ENCODE measurements around the gene APBA1. TPM values are rescaled to one million over a fixed set of nuclear protein-coding genes. Genes with fewer than 3 reads are reported as not detected.
A peak's percentile ranks its signal among the peaks of the same experiment; 100 is the strongest.

Gene APBA1
- total RNA-seq, result 1 to 10 TPM; 1.7 to 5.7 (median 3.0) TPM
- under 1 TPM; 0.66 to 0.67 TPM for polyA plus RNA-seq
- long read RNA-seq, donor 1, result 0 reads
- long read RNA-seq, donor 2, partial matches to known transcripts, result 0 of 1 reads
- long read RNA-seq, donor 2, other reads (novel, unspliced or antisense), result 1 of 1 reads
- long read RNA-seq, donor 3, result 0 reads

DNA sequence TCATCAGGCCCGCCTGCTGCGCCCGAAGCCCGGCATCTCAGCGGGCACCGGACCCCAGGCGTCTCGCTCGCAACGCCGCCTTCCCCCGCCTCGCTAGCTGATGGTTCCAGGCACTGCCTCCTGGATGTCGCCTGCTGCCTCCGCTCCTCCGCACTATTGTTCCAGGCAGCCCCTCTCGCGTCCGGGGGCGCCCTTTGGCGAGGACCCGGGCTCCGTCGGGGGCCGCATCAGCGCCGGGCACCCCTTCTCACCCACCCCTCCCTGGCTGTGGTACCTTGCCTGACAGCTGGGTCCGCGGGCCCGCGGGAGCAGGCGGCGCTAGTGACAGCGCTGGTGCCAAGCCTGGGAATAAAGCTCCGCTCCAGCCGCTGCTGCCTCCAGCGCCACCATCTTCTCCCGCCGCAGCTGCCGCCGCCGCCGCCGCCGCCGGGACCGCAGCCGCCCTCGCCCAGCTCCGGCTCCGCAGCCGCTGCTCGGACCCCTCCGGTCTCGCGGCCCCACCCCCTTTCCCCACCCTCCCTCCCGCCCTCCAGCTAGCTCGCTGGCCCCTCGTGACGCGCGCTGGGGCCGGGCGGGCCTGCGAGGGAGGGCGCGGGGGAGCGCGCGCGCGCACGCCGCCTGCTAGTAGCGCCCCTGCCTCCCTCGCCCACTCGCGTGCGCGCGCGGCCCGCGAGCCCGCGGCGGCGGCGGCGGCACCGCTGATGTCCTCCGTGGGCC is at the start of gene APBA1:
APBA1 (minus strand) TSS at position 493 of the 717 bp plus-strand sequence.
- Histone ChIP-seq H3K27me3 (peaks cover 0 to 16% (median 0%) of the 10 kb centered on the region in 7 donors), H3K27ac (peak within 1 kb of the TSS; percentile 17 to 91 (median 80)), H3K36me3 (no peaks in the 10 kb centered on the region), H3K4me1 (peaks cover 5 to 30% (median 14%) of the 10 kb centered on the region in 9 donors), H3K4me3 (peak within 1 kb of the TSS; percentile 48 to 89 (median 80)), H3K9me3 (no peaks in the 10 kb centered on the region)
- peak in 3 of 9 donors; percentile 17 to 23 (median 19) for TF ChIP-seq CTCF (IDR thresholded peaks at IDR 0.05)
- peak; percentile 53 to 75 for DNase-seq
- 0% methylated on average over 70 to 92 of the region's 92 CpGs for WGBS, 2 donors
- intact Hi-C loops (cut with DNase I), result loop anchor here in 9 of 10 donors (2.0 to 10.0 kb wide), 8 partner anchors 73 to 250 kb away; no protein-coding TSS in a partner anchor
- ATAC-seq, result peak; percentile 71 to 89 (median 80)

DNA sequence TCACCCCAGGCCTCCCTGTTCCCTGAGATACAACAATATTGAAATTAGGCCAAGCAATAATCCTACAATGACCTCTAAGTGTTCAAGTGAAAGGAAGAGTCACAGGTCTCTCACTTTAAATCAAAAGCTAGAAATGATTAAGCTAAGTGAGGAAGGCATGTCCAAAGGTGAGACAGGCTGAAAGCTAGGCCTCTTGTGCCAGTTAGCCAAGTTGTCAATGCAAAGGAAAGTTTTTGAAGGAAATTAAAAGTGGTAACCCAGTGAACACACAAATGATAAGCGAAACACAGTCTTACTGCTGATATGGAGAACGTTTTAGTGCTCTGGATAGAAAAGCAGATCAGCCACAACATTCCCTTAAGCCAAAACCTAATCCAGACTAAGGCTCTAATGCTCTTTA is 47.8 kb upstream of the APBA1 start:
- H3K27me3 ChIP-seq, result no peaks in the 10 kb centered on the region
- peaks cover 0 to 97% (median 16%) of the 10 kb centered on the region in 9 donors for H3K36me3 ChIP-seq
- no peak for ATAC-seq
- 70 to 79% methylated on average over 2 of the region's 2 CpGs for WGBS, 2 donors
- no peak overlapping the region for H3K27ac ChIP-seq
- H3K9me3 ChIP-seq, result peaks cover 0 to 4% (median 0%) of the 10 kb centered on the region in 11 donors
- no peaks in the 10 kb centered on the region for H3K4me1 ChIP-seq
- DNase-seq, result no peak
- intact Hi-C loops (cut with DNase I), result no loop called here
- no peak overlapping the region for H3K4me3 ChIP-seq
- TF ChIP-seq CTCF (IDR thresholded peaks at IDR 0.05), result no peak

DNA sequence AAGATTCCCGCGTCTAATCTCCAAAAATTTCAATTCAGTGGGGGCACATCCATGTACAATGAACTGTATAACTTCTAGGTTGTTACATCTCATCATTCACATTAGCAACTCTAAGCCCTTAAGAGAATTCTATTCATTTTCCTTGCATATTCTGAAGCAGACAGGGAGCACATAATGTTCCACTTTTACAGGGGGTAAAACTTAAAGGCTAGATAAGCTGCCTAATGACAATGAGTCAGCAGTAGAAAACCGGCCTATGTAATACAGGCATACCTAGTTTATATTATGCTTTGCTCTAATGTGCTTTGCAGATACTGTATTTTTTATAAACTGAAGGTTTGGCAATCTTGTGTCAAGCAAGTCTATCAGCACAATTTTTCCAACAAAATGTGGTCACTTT is 47.2 kb upstream of the APBA1 start:
- ATAC-seq (no peak), DNase-seq (no peak)
- H3K4me1 ChIP-seq, result no peaks in the 10 kb centered on the region
- no peaks in the 10 kb centered on the region for H3K27me3 ChIP-seq
- 91 to 93% methylated on average over 3 of the region's 3 CpGs for WGBS, 2 donors
- intact Hi-C loops (cut with DNase I), result no loop called here
- no peak overlapping the region for H3K27ac ChIP-seq
- no peak overlapping the region for H3K4me3 ChIP-seq
- no peak for TF ChIP-seq CTCF (IDR thresholded peaks at IDR 0.05)
- peaks cover 0 to 4% (median 0%) of the 10 kb centered on the region in 11 donors for H3K9me3 ChIP-seq
- H3K36me3 ChIP-seq, result peaks cover 0 to 97% (median 16%) of the 10 kb centered on the region in 9 donors

- Histone ChIP-seq H3K27ac (no peak overlapping the region), H3K27me3 (no peaks in the 10 kb centered on the region), H3K36me3 (peaks cover 0 to 97% (median 16%) of the 10 kb centered on the region in 9 donors), H3K9me3 (peaks cover 0 to 4% (median 0%) of the 10 kb centered on the region in 11 donors), H3K4me3 (no peak overlapping the region), H3K4me1 (no peaks in the 10 kb centered on the region)
- no peak for DNase-seq
- no peak for ATAC-seq
- TF ChIP-seq CTCF (IDR thresholded peaks at IDR 0.05), result no peak
- WGBS, 2 donors, result 96 to 97% methylated on average over 6 of the region's 6 CpGs
- intact Hi-C loops (cut with DNase I), result no loop called here
Measured at GRCh38 chr9:69718218-69718617, 46.0 kb upstream of the APBA1 start.
